Heart right ventricle (tissue), 16 donors: ENCODE measurements around the gene PACSIN2. TPM values are rescaled to one million over a fixed set of nuclear protein-coding genes. Genes with fewer than 3 reads are reported as not detected.

Source experiments
- ATAC-seq, 8 donors: fragments of 200-7000 bp; cut with Tn5 transposase; one replicate each; pipeline ENCODE4 v1.9.1; 2020; ENCODE audit warnings: mild to moderate bottlenecking in 8 of 8, moderate library complexity in 8 of 8, moderate number of reproducible peaks in 1 of 8
- DNase-seq, 2 donors: peaks; one replicate each; pipeline ENCODE4 v3.0.0-alpha.2; 2020
- H3K27ac ChIP-seq, 10 donors: fragments of 200-600 bp; sonication (generic) in 2 of 10; one replicate each; pipeline versions ENCODE4 v1.5.0 to v1.8.0; 2020 to 2022; ENCODE audit warnings: mild to moderate bottlenecking in 3 of 10
- H3K27me3 ChIP-seq, 7 donors: fragments of 200-600 bp; one replicate each; pipeline ENCODE4 v1.8.0; 2021 to 2022; ENCODE audit warnings: mild to moderate bottlenecking in 2 of 7
- H3K36me3 ChIP-seq, 9 donors: fragments of 200-600 bp; sonication (generic) in 1 of 9; one replicate each; pipeline versions ENCODE4 v1.5.0 to v1.8.0; 2020 to 2022; ENCODE audit warnings: mild to moderate bottlenecking in 2 of 9
- H3K4me1 ChIP-seq, 9 donors: fragments of 200-600 bp; sonication (generic) in 1 of 9; one replicate each; pipeline versions ENCODE4 v1.5.0 to v1.8.0; 2020 to 2022; ENCODE audit warnings: mild to moderate bottlenecking in 4 of 9
- H3K4me3 ChIP-seq, 10 donors: fragments of 200-600 bp; sonication (generic) in 2 of 10; one replicate each; pipeline versions ENCODE4 v1.5.0 to v1.8.0; 2020 to 2022; ENCODE audit warnings: mild to moderate bottlenecking in 7 of 10, moderate library complexity in 2 of 10
- H3K9me3 ChIP-seq, 11 donors: fragments of 200-600 bp in 10 of 11; sonication (generic) in 2 of 11; one replicate each; pipeline versions ENCODE4 v1.5.0 to v1.8.0; 2013 to 2022; ENCODE audit warnings: mild to moderate bottlenecking in 2 of 11, control low read depth in 1 of 11, moderate library complexity in 1 of 11
- WGBS, 2 donors: extraction: QIAGEN DNeasy Blood & Tissue Kit; methylation state at CpG; one replicate each; pipeline ENCODE4 v1.1.7; 2013; ENCODE audit warnings: inconsistent platforms in 1 of 2; 5-methylcytosine and 5-hydroxymethylcytosine counted together
- intact Hi-C, 10 donors: fragments of 100-400 bp; cut with DNase I; formaldehyde crosslinking; loops; one replicate each; pipeline versions ENCODE4 v1.11.1 to v1.14.2; 2022
- polyA plus RNA-seq, 2 donors: library from polyadenylated mRNA; stranded (reverse); fragments of 200-250 nt; gene quantifications; one replicate each; pipeline ENCODE4 v1.2.3, GENCODE V29; 2013
- total RNA-seq, 10 donors: library from RNA; stranded (reverse); fragmentation: NEBNext Ultra II Directional in 3 of 10; extraction: Animal tissue kit (Norgen Biotek cat#: 25700) in 3 of 10; gene quantifications; one replicate each; pipeline versions ENCODE4 v1.2.1 to v1.2.4, GENCODE V29; 2021 to 2023
- TF ChIP-seq, protein P1 (sequence below), 9 donors: fragments of 200-600 bp; sonication (generic) in 2 of 9; IDR thresholded peaks; one replicate each; pipeline versions ENCODE4 v1.5.0 to v1.8.0; 2021 to 2022; ENCODE audit warnings: antibody characterized with exemption in 9 of 9, mild to moderate bottlenecking in 5 of 9, moderate library complexity in 1 of 9
- donor health status: Arrhythmogenic right ventricular cardiomyopathy.
- donor health status: ischemic (EF 13 %, LVEDD 7.1; RV severe dilation, severe dysfunction).
- donor health status: healthy with polysubstance abuse.
- donor health status: DM: no; HTN: yes; CAD: no.
- donor health status: DM: no; HTN: no; CAD: no.
- donor health status: ischemic (EF 25% LVEDD 6.9; RV normal size, moderate dysfunction).
- donor health status: ischemic (EF 25% LVEDD 5.7; RV mildly dilated, moderate dysfunction).
- donor health status: healthy.
- donor health status: DM: yes; HTN: yes; CAD: no.
- donor health status: Ischemic cardiomyopathy.
- donor health status: ischemic (EF 35%, LVEDD 5.7; RV mildly dilated, moderate dysfunction).
- donor health status: nonischemic (EF 11% LVEDD 7.7; RV severe dilation, severe dysfunction).
- donor health status: DM: yes; HTN: yes; CAD: no.
- donor health status: PGD.
- donor health status: ischemic (EF 29% LVEDD 5.4; RV normal size, mild dysfunction).
- donor health status: nonischemic (EF 23%, LVEDD 6.1; RV moderate dilation, normal function).

The PACSIN2 gene
- total and polyA plus RNA-seq, 12 donors, result 24.3 to 69.7 (median 57.0) TPM

DNA sequence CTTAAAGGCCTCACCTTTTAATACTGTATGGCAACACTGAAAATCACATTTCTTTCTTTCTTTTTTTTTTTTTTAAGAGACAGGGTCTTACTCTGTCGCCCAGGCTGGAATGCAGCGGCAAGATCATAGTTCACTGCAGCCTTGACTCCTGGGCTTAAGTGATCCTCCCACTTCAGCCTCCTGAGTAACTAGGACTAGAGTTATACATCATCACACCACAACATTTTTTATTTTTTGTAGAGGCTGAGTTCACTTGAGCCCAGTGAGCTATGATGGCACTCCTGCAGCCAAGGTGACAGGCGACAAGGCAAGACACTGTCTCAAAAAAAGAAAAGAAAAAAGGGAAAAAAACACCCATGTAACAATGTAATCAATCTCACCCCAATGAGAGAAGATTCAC lies 167.8 kb downstream of the PACSIN2 start:
- TF ChIP-seq, protein P1, sequence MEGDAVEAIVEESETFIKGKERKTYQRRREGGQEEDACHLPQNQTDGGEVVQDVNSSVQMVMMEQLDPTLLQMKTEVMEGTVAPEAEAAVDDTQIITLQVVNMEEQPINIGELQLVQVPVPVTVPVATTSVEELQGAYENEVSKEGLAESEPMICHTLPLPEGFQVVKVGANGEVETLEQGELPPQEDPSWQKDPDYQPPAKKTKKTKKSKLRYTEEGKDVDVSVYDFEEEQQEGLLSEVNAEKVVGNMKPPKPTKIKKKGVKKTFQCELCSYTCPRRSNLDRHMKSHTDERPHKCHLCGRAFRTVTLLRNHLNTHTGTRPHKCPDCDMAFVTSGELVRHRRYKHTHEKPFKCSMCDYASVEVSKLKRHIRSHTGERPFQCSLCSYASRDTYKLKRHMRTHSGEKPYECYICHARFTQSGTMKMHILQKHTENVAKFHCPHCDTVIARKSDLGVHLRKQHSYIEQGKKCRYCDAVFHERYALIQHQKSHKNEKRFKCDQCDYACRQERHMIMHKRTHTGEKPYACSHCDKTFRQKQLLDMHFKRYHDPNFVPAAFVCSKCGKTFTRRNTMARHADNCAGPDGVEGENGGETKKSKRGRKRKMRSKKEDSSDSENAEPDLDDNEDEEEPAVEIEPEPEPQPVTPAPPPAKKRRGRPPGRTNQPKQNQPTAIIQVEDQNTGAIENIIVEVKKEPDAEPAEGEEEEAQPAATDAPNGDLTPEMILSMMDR (IDR thresholded peaks at IDR 0.05), result no peak
- intact Hi-C loops, result no loop called here
- Histone ChIP-seq H3K27ac (no peak overlapping the region), H3K27me3 (no peaks in the 10 kb centered on the region), H3K36me3 (peaks cover 0 to 59% (median 13%) of the 10 kb centered on the region in 9 donors), H3K9me3 (no peaks in the 10 kb centered on the region), H3K4me1 (peaks cover 0 to 29% (median 8%) of the 10 kb centered on the region in 9 donors), H3K4me3 (no peak overlapping the region)
- DNase-seq, result no peak
- 96 to 98% methylated on average over 3 of the region's 3 CpGs for WGBS, 2 donors
- no peak for ATAC-seq

DNA sequence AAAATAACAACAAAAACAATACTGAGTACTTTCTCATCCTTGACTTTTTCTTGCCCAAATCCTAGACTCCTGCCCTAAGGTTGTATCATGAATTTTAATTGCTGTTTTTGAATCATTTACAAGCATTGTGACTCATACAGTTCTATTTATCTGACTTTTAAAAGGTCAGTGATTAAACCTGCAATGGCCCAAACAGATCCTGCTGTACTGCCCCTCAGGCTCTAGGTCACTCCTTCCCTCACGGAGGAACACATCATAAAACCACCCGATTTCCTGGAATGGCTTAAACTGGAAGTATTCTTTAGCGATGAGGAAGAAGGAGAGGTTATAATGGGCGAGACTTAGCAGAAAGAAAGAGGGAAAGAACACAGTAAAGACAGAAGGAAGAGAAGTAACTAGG lies 170.2 kb downstream of the PACSIN2 start:
- H3K36me3 ChIP-seq, result peaks cover 0 to 78% (median 25%) of the 10 kb centered on the region in 9 donors
- WGBS, 2 donors, result 57 to 71% methylated on average over 4 of the region's 4 CpGs
- no peaks in the 10 kb centered on the region for H3K27me3 ChIP-seq
- ATAC-seq, result peak in 2 of 8 donors; percentile 46 to 80
- no peak for DNase-seq
- peak overlapping the region in 1 of 10 donors; percentile 66 for H3K27ac ChIP-seq
- no peak overlapping the region for H3K4me3 ChIP-seq
- no peaks in the 10 kb centered on the region for H3K9me3 ChIP-seq
- TF ChIP-seq, protein P1 (IDR thresholded peaks at IDR 0.05), result no peak
- H3K4me1 ChIP-seq, result peaks cover 0 to 23% (median 8%) of the 10 kb centered on the region in 9 donors
- intact Hi-C loops, result no loop called here

DNA sequence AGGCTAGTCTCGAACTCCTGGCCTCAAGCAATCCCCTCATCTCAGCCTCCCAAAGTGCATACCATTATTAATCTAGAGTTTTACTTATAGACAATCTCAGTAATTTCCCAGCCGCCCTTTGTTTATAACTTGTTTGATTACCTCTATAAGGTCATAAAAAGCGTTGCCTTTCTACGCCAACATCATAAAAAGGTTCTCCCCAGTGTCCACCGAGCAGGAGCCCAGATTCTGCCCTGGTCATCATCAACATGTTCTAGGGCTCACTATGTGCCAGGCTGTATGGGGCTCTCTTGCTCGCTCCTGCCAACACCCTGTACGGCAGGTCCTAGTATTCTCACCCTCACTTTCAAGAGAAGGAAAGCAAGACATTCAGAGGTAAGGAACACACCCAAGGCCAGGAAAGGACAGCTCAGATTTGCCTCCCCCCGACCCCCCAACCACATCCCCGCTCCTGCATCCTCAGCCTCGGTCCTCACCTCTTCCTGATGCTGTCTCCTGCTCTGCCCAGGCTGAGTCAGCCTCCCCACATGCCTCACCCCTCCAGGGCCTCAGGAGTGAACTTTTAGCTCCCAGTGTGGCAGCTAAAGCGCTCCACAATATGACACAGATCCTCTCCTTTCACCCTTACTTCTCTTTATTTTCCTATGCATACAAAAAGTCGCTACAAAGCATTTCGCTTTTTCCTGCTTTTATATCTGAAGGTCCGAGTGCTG lies 172.1 kb downstream of the PACSIN2 start:
- TF ChIP-seq, protein P1 (IDR thresholded peaks at IDR 0.05), result no peak
- peaks cover 0 to 97% (median 25%) of the 10 kb centered on the region in 9 donors for H3K36me3 ChIP-seq
- 94 to 96% methylated on average over 14 of the region's 14 CpGs for WGBS, 2 donors

DNA sequence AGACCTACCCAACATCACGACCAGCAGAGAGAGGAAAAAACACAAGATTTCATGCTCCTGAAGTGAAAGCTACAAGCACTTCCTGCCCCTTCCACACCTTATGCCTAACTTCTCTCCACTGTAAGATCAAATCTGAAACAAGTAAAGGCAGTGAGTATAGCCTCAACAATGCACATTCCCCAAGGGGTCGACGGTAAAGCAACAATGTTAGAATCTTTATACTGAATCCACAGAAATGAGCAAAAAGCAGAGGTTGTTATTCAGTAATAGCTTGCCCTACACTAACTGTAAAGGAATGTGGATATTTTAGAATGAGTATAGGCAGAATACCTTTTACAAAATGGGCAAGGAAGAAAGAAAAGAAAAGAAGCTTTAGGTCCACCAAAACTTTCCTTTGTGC lies 173.5 kb downstream of the PACSIN2 start:
- TF ChIP-seq, protein P1 (IDR thresholded peaks at IDR 0.05), result no peak
- intact Hi-C loops, result no loop called here
- Histone ChIP-seq H3K4me3 (no peak overlapping the region), H3K27me3 (no peaks in the 10 kb centered on the region), H3K4me1 (peaks cover 0 to 16% (median 0%) of the 10 kb centered on the region in 9 donors), H3K27ac (no peak overlapping the region), H3K36me3 (peaks cover 0 to 100% (median 31%) of the 10 kb centered on the region in 9 donors), H3K9me3 (no peaks in the 10 kb centered on the region)
- 58 to 69% methylated on average over 3 of the region's 3 CpGs for WGBS, 2 donors
- DNase-seq, result no peak
- ATAC-seq, result no peak

More for the DNA sequence above, 172.1 kb downstream of the PACSIN2 start:
- intact Hi-C loops, result no loop called here
- DNase-seq (no peak), ATAC-seq (peak in 1 of 8 donors; percentile 30)
- peaks cover 0 to 16% (median 0%) of the 10 kb centered on the region in 9 donors for H3K4me1 ChIP-seq
- H3K4me3 ChIP-seq, result no peak overlapping the region
- no peak overlapping the region for H3K27ac ChIP-seq
- no peaks in the 10 kb centered on the region for H3K9me3 ChIP-seq
- no peaks in the 10 kb centered on the region for H3K27me3 ChIP-seq
